HG02884 (cell line): ENCODE results near the gene RFTN1.
"Not testable (repeated sequence)": the region's sequence is repeated elsewhere in the genome, so short reads cannot be mapped to it uniquely, and the experiment has no call there.

Experiments used
- ATAC-seq: cut with Tn5 transposase; IDR thresholded peaks from one replicate; pipeline ENCODE4 v1.9.1; 2021; ENCODE audit warnings: mild to moderate bottlenecking, moderate library complexity; ENCODE audit not compliant: unreplicated experiment

RFTN1 gene

GRCh38 chr3:16489326-16490061 is 24.0 kb downstream of the RFTN1 start:
- ATAC-seq: not testable (repeated sequence)

- ATAC-seq: no peak
Measured at GRCh38 chr3:16488637-16489036, 24.9 kb downstream of the RFTN1 start.

DNA sequence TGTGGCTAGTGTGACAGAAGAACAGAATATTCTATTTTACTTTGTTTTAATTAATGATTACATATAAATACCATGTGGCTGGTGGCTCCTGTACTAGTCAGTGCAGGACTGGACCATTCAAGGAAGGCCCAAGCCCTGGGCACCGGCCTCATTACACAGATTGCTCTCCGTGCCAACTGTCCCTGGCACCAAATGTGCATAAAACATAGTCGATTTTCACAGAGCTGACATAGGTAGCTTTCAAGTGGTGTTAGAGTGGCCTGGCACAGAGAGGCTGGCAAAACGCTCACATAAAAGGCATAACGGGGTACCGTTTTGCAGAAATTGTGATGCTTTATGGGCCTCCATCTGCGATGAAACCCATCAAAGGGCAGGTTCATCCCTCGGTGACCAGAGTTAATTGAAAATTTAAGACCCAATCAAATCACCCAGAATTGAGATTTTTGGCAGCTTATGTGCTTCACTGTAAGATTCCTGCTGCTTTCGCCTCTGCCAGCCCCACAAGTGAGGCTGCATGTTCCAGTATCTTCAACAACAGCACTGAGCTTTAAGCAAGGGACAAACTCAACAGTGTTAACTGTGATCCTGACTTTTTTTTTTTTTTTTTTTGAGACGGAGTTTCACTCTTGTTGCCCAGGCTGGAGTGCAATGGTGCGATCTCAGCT is 25.9 kb downstream of the RFTN1 start:
- no peak for ATAC-seq

- no peak for ATAC-seq
Measured at GRCh38 chr3:16486951-16487480, 26.5 kb downstream of the RFTN1 start.

DNA sequence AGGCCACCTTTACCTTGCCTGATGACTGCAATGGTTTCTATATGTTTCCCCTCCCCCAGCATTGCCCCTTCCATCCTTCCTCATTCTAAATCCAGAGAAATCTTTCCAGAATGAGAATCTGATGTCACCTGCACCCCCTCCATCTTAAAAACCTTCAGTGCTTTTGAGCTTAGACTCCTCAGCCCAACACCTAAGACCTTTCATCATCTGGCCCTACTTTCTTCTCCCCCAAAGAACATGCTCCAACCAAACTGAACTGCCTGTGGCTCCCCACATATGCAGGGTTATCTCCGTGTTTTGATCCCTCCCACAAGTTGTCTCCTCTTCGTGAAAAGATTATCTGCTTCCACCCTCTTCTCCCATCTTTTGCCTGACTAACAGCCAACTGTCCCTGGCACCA is 27.3 kb downstream of the RFTN1 start:
- ATAC-seq: no peak

- ATAC-seq: no peak
Measured at GRCh38 chr3:16485395-16485992, 28.0 kb downstream of the RFTN1 start.

DNA sequence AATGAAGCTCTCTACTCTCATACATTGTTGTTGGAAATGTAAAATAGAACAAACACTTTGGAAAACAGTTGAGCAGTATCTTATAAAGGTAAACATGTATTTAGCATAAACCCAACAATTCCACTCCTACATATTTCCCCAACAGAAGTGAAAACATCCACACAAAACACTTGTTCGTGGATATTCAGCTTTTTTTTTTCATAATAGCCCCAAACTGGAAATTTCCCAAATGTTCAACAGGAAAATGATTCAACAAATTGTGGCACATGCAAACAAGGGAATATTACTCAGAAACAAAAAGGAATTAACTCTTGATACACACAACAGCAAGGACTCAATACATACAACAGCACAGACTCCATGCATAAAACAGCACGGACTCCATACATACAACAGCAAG is 28.5 kb downstream of the RFTN1 start:
- no peak for ATAC-seq

DNA sequence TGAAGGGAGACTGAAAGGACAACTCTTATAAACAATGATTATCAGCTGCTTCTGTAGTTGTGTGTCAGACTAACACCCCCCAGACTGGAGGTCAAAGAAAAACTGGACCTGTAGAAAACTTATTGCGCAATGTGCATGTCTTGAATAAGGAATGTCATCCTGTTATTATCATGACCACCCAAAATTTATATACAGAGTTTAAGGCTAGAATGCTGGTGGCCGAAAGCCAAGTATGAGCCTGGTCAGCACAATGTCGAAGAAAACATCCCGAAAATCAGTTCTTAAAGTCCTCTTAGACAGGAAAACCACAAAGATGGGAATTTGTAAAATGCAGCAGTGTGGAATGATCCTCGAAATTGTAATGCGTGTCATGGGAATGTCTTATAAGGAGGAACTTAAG is 29.3 kb downstream of the RFTN1 start:
- no peak for ATAC-seq

DNA sequence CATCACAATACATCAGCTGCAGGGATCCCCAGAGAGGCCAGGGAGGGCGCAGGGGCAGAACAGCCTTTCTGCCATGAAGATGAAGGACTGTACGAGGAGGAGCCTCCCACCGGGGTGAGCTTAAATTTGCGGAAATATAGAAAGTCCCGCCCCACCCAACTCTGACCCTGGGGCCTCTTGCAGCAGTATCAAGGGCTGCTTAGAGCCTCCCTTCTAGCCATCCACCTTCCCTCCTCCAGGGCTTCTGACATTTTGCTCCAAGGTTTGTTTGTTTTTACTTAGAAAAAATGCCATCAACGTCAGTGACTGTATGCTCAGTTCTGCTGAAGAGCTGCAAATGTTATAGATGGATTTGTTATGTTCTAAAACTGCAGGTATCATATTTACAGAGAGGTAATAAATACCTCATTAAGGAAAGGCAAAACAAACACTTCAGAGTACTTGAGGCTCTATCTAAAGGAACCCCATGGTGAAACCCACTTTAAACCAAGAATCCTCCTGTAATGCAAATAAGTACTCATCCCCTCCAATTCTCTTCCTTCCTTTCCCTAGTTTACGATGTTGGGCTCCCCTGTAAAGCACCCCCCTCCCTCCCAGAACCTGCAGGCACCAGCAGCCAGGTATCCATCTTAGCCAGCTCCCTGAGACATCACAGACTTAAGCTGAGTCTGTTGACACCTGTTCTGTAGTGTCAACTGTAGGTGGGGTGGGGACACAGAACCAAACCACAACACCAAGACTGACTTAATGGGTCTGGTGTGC is 30.5 kb downstream of the RFTN1 start:
- ATAC-seq: peak; percentile 65

GRCh38 chr3:16482194-16482769 is 31.2 kb downstream of the RFTN1 start:
- no peak for ATAC-seq

GRCh38 chr3:16481546-16481897 is 32.0 kb downstream of the RFTN1 start:
- no peak for ATAC-seq

- ATAC-seq: no peak
Measured at GRCh38 chr3:16480861-16481545, 32.5 kb downstream of the RFTN1 start.

- no peak for ATAC-seq
Measured at GRCh38 chr3:16478516-16478915, 35.0 kb downstream of the RFTN1 start.

DNA sequence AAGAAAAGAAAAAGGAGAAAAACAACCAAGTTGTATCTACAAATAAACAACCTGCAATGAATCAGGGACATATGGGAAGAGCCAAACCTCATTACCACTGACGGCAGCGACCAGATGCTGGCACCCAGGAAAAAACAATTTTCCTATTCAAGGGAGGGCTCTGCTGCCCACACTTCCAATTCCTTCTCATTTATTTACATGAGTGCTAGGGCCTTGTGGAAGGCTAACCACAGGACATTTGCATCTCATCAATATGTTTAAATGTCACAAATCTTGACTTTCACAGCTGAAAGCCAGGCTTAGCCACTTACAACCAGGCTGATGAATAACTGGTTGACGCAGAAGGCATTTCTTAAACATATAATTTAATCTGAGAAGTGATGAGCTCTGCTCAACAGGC is 36.0 kb downstream of the RFTN1 start:
- ATAC-seq: no peak

GRCh38 chr3:16477056-16477455 is 36.4 kb downstream of the RFTN1 start:
- no peak for ATAC-seq

DNA sequence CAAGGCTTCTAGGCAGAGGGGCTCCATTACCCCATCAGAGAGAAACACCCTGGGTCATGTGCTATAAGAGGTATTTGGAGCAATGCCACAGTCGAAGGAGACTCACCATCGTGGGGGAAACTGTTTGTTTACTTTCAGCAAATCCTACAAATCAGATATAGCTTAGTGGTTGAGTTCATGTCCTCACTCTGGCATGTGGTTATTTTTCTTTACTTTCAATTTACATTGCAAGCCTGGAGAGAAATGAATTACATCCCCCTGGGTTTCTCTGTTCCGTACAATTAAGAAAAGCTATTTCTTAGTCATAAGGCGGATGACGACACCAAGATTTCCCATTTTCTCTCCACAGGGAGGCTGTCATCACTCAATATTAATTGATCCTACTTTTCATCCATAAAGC is 36.9 kb downstream of the RFTN1 start:
- no peak for ATAC-seq

DNA sequence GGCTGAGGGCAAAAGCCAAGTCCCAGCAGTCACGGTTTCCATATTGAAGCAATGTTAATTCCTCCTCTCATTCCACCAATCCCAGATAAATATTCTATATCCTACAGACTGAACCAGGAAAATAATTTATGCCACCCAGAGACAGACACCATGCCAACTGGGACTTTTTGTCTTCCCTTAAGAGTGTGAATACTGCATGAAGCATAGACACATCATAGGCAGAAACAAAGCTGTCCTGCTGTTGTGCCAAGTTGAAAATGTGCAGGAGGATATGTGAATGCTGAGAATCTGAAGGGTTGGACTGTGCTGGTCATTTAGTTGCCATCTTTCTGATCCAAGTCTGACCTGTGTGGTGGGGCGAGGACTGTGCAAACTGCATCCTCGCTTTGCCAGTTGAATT is 37.7 kb downstream of the RFTN1 start:
- ATAC-seq: no peak

DNA sequence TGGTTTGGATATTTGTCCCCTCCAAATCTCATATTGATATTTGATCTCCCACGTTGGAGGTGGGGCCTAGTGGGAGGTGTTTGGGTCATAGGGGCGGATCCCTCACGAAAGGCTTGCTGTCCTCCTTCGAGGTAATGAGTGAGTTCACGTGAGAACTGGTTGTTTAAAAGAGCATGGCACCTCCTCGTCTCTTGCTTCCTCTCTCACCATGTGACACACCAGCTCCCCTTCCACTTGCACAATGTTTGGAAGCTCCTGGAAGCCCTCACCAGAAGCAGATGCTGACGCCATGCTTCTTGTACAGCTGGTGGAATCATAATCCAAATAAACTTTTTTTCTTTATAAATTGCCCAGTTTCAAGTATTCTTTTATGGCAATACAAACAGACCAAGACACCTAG is 38.6 kb downstream of the RFTN1 start:
- no peak for ATAC-seq

GRCh38 chr3:16474216-16474615 is 39.3 kb downstream of the RFTN1 start:
- no peak for ATAC-seq

DNA sequence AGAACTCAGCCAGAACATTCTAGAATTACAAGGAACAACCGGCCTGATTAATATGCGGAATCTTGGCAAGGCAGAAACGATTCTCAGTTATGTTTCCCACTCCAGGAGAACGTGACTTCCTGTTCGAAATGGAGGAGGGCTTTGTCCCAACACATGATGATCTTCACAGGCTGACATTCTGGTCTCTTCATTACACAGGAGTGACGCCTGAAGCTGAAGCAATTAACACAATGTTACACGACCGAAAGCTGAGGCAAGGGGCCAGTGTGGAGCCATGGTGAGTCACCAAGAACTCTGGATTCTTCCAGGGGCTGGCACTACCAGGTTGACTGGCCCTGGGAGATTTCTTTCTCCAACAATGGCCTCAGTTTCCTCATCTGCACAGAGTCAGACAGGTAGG is 40.9 kb downstream of the RFTN1 start:
- no peak for ATAC-seq
